K562 (cell line): Measurements from ENCODE around the gene POR. TPM values are rescaled to one million over a fixed set of nuclear protein-coding genes. Genes with fewer than 3 reads are reported as not detected.

Experiments used
- FOXK2 ChIP-seq, 2 experiments: fragments of 450-650 bp; IDR thresholded peaks in 1 of 2; conservative IDR thresholded peaks in 1 of 2; 2 replicates each; pipeline ENCODE4 v1.6.1; 2016; ENCODE audit warnings: low read depth in 2 of 2, mild to moderate bottlenecking in 1 of 2
- FOXP1 ChIP-seq: sonication (generic); formaldehyde crosslinking; IDR thresholded peaks from 2 replicates; pipeline ENCODE4 v1.8.0; 2022; ENCODE audit warnings: mild to moderate bottlenecking, missing genetic modification reagents
- GATA2 ChIP-seq: sonication (generic); formaldehyde crosslinking; IDR thresholded peaks from 2 replicates; pipeline ENCODE4 v1.4.0; 2020; ENCODE audit warnings: mild to moderate bottlenecking, missing genetic modification reagents
- KAT2B ChIP-seq: IDR thresholded peaks from one replicate; pipeline ENCODE4 v1.6.1; 2012; ENCODE audit warnings: low read depth, mild to moderate bottlenecking, control low read depth, inconsistent platforms, low read length, moderate library complexity
- RBM34 ChIP-seq: fragments of 200-400 bp; formaldehyde crosslinking; IDR thresholded peaks from 2 replicates; pipeline ENCODE4 v1.6.1; 2018; ENCODE audit warnings: low read length, borderline replicate concordance; ENCODE audit not compliant: insufficient read depth
- SRSF1 ChIP-seq: fragments of 200-400 bp; formaldehyde crosslinking; IDR thresholded peaks from 2 replicates; pipeline ENCODE4 v1.6.1; 2017; ENCODE audit warnings: mild to moderate bottlenecking, low read depth, low read length, moderate library complexity
- TAF1 ChIP-seq: IDR thresholded peaks from 2 replicates; pipeline ENCODE4 v1.6.1; 2011; ENCODE audit warnings: mild to moderate bottlenecking, low read length, moderate library complexity; ENCODE audit not compliant: insufficient read depth, control insufficient read depth, severe bottlenecking; ENCODE audit errors: extremely low read depth
- ZBTB1 ChIP-seq: sonication (generic); formaldehyde crosslinking; IDR thresholded peaks from 2 replicates; pipeline ENCODE4 v1.8.1; 2023; ENCODE audit warnings: missing genetic modification reagents, low read depth, mild to moderate bottlenecking, borderline replicate concordance
- ZBTB8A ChIP-seq: fragments of 450-650 bp; IDR thresholded peaks from 2 replicates; pipeline ENCODE4 v1.6.1; 2018; ENCODE audit warnings: mild to moderate bottlenecking, moderate library complexity; ENCODE audit not compliant: partially characterized antibody
- ZNF175 ChIP-seq: fragments of 200-800 bp; sonication (Bioruptor generic); IDR thresholded peaks from 2 replicates; pipeline ENCODE4 v1.6.1; 2016; ENCODE audit warnings: low read depth, mild to moderate bottlenecking, missing genetic modification characterization, missing compliant biosample characterization
- polyA plus RNA-seq, 8 experiments: library from polyadenylated mRNA; depleted of rRNA in 4 of 8; stranded (reverse) in 5 of 8; unstranded in 3 of 8; fragments of >200 nt; fragmentation: Nextera tagmentation in 2 of 8; fragmentation: Illumina TruSeq in 1 of 8; extraction: Ambion mirVana in 2 of 8; extraction: Trizol in 1 of 8; gene quantifications; 2 replicates each; pipeline versions ENCODE4 v1.2.1 to v1.2.3, GENCODE V29; 2011 to 2014; ENCODE audit warnings: inconsistent platforms in 1 of 8, missing spikeins in 1 of 8
- total RNA-seq, 7 experiments: library from RNA; depleted of rRNA in 6 of 7; stranded (reverse); fragments of >200 nt in 6 of 7; fragmentation: Illumina TruSeq in 2 of 7; extraction: Trizol in 2 of 7; gene quantifications; 2 replicates each; pipeline versions ENCODE4 v1.2.1 to v1.2.3, GENCODE V29; 2011 to 2021; ENCODE audit warnings: low replicate concordance in 1 of 7
- TF ChIP-seq, protein P1 (sequence below), 2 experiments: fragments of 450-650 bp; formaldehyde crosslinking in 1 of 2; IDR thresholded peaks; 2 replicates each; pipeline versions ENCODE4 v1.4.0 to v1.6.1; 2014 to 2020; ENCODE audit warnings: mild to moderate bottlenecking in 2 of 2, borderline replicate concordance in 1 of 2, low read depth in 1 of 2
- TF ChIP-seq, protein P2 (sequence below): fragments of 450-650 bp; IDR thresholded peaks from one replicate; pipeline ENCODE4 v1.6.1; 2018; ENCODE audit warnings: mild to moderate bottlenecking, moderate library complexity; ENCODE audit not compliant: partially characterized antibody
- TF ChIP-seq, protein P3 (sequence below): fragments of 450-650 bp; formaldehyde crosslinking; IDR thresholded peaks from 2 replicates; pipeline ENCODE4 v1.4.0; 2020; ENCODE audit warnings: mild to moderate bottlenecking, moderate library complexity
- TF ChIP-seq, protein P4 (sequence below): sonication (generic); formaldehyde crosslinking; IDR thresholded peaks from 2 replicates; pipeline ENCODE4 v1.8.0; 2022; ENCODE audit warnings: mild to moderate bottlenecking, missing genetic modification reagents

POR gene
- total and polyA plus RNA-seq, 9 of the 15 experiments (the other 6 are each of a cell fraction or from before 2014, with no cell fraction given) = 4.7 to 142 (median 40.8) TPM

DNA sequence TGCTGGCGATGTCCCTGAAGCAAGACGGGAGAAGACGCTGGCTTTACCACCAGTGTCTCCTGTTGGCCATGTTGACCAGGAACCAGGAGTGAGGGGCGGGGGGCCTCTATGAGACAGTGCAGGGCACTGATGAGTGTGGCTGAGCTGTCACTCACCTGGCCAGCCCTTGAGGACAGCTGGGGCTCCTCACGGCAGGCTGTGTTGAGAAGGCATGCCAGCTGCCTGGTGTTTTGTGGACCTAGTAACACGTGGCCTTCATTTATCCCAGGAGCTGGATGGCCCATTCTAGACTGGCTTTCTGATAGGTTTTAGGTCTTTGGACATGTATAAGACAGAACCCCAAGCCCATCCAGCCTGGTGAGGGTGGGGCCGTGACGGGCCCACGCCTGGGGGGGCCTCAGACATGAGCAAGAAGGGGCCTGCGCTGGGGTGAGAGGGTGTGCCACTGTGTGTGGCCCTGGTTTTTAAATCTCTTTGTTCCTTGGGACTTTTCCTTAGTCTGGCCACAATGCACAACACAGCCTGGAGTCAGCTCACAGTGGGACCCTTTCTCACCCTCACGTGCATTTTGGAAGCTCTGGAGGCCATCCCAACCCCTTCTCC is 25.6 kb upstream of the POR start (continued):
- TF ChIP-seq, protein P1, sequence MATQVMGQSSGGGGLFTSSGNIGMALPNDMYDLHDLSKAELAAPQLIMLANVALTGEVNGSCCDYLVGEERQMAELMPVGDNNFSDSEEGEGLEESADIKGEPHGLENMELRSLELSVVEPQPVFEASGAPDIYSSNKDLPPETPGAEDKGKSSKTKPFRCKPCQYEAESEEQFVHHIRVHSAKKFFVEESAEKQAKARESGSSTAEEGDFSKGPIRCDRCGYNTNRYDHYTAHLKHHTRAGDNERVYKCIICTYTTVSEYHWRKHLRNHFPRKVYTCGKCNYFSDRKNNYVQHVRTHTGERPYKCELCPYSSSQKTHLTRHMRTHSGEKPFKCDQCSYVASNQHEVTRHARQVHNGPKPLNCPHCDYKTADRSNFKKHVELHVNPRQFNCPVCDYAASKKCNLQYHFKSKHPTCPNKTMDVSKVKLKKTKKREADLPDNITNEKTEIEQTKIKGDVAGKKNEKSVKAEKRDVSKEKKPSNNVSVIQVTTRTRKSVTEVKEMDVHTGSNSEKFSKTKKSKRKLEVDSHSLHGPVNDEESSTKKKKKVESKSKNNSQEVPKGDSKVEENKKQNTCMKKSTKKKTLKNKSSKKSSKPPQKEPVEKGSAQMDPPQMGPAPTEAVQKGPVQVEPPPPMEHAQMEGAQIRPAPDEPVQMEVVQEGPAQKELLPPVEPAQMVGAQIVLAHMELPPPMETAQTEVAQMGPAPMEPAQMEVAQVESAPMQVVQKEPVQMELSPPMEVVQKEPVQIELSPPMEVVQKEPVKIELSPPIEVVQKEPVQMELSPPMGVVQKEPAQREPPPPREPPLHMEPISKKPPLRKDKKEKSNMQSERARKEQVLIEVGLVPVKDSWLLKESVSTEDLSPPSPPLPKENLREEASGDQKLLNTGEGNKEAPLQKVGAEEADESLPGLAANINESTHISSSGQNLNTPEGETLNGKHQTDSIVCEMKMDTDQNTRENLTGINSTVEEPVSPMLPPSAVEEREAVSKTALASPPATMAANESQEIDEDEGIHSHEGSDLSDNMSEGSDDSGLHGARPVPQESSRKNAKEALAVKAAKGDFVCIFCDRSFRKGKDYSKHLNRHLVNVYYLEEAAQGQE (IDR thresholded peaks at IDR 0.05; ENCODE audit: borderline replicate concordance) = no peak
- TF ChIP-seq, protein P1 (CRISPR knock-in tag; IDR thresholded peaks at IDR 0.05; ENCODE audit: low read depth) = 0 out of 2 replicates have a peak, but pooled peaks have one; percentile 25
- TF ChIP-seq, protein P2, sequence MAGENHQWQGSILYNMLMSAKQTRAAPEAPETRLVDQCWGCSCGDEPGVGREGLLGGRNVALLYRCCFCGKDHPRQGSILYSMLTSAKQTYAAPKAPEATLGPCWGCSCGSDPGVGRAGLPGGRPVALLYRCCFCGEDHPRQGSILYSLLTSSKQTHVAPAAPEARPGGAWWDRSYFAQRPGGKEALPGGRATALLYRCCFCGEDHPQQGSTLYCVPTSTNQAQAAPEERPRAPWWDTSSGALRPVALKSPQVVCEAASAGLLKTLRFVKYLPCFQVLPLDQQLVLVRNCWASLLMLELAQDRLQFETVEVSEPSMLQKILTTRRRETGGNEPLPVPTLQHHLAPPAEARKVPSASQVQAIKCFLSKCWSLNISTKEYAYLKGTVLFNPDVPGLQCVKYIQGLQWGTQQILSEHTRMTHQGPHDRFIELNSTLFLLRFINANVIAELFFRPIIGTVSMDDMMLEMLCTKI = no peak
- no peak for TF ChIP-seq SRSF1
- no peak for TF ChIP-seq ZBTB8A
- TF ChIP-seq FOXP1 (CRISPR knock-in tag) = no peak
- TF ChIP-seq, protein P3, sequence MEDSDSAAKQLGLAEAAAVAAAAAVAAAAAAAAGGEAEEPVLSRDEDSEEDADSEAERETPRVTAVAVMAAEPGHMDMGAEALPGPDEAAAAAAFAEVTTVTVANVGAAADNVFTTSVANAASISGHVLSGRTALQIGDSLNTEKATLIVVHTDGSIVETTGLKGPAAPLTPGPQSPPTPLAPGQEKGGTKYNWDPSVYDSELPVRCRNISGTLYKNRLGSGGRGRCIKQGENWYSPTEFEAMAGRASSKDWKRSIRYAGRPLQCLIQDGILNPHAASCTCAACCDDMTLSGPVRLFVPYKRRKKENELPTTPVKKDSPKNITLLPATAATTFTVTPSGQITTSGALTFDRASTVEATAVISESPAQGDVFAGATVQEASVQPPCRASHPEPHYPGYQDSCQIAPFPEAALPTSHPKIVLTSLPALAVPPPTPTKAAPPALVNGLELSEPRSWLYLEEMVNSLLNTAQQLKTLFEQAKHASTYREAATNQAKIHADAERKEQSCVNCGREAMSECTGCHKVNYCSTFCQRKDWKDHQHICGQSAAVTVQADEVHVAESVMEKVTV (CRISPR knock-in tag) = no peak
- TF ChIP-seq, protein P4, sequence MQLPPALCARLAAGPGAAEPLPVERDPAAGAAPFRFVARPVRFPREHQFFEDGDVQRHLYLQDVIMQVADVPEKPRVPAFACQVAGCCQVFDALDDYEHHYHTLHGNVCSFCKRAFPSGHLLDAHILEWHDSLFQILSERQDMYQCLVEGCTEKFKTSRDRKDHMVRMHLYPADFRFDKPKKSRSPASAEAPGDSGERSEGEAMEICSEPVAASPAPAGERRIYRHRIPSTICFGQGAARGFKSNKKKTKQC (CRISPR knock-in tag) = no peak
- TF ChIP-seq ZNF175 (CRISPR knock-in tag) = no peak
- TF ChIP-seq KAT2B = no peak
- TF ChIP-seq GATA2 (CRISPR knock-in tag) = no peak
- no peak for TF ChIP-seq FOXK2 (conservative IDR thresholded peaks at IDR 0.05 in 1 of 2, IDR thresholded peaks at IDR 0.05 in 1 of 2; ENCODE audit: low read depth in 2 of 2)
- TF ChIP-seq TAF1 = no peak
- no peak for TF ChIP-seq ZBTB1 (CRISPR knock-in tag)
- TF ChIP-seq RBM34 = no peak
